ENCODE results near the gene TCERG1L. TPM values are rescaled to one million over a fixed set of nuclear protein-coding genes. Genes with fewer than 3 reads are reported as not detected.

TCERG1L gene
- total RNA-seq, 1 donor from 2014 or later: not detected

DNA sequence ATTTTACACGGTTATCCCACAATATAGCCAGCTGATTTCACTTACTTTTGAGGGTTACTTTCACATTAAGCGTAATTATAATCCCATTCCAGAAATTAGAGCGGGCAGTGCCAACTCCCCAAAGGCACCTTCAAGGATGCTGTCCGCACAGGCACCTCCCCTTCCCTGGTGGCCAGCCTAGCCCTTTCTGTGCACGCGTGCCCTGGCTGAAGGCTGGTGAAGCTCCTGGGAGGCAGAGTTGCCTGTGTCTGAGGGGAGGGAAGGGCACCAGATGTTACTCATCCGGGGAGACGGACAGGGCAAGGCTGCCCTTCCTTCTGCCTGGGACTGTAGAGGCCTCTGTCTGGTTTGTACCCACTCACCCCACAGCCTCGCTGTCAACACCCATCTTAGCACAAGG lies 198.4 kb downstream of the TCERG1L start:
- no peaks in the 10 kb centered on the region for H3K9me3 ChIP-seq
- no peaks in the 10 kb centered on the region for H3K36me3 ChIP-seq
- ATAC-seq: no peak
- H3K4me1 ChIP-seq: no peaks in the 10 kb centered on the region
- intact Hi-C loops (cut with DNase I): no loop called here
- TF ChIP-seq, protein P1, sequence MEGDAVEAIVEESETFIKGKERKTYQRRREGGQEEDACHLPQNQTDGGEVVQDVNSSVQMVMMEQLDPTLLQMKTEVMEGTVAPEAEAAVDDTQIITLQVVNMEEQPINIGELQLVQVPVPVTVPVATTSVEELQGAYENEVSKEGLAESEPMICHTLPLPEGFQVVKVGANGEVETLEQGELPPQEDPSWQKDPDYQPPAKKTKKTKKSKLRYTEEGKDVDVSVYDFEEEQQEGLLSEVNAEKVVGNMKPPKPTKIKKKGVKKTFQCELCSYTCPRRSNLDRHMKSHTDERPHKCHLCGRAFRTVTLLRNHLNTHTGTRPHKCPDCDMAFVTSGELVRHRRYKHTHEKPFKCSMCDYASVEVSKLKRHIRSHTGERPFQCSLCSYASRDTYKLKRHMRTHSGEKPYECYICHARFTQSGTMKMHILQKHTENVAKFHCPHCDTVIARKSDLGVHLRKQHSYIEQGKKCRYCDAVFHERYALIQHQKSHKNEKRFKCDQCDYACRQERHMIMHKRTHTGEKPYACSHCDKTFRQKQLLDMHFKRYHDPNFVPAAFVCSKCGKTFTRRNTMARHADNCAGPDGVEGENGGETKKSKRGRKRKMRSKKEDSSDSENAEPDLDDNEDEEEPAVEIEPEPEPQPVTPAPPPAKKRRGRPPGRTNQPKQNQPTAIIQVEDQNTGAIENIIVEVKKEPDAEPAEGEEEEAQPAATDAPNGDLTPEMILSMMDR (IDR thresholded peaks at IDR 0.05): no peak
- no peak overlapping the region for H3K27ac ChIP-seq
- no peak for DNase-seq
- no peaks in the 10 kb centered on the region for H3K27me3 ChIP-seq (ENCODE audit: low read depth)
- H3K4me3 ChIP-seq: no peak overlapping the region

DNA sequence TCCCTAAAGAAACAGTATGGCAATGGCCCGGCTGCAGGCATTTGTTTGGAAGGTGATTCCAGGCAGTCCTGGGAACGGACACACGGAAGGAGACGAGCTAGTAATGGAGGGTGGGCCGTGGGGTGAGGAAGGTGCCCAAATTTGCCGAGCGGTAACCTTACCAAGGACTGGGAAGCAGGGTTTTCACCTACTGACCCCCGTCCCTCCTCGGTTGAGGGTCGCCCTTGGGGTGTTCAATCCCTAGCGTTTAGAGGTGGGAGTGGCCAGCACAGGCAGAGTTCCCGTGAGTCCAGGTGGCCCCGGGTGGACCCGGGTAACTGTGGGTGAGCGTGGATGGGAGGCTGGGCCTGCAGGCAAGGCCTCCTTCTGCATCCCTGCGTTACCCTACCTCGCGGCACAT lies 198.8 kb downstream of the TCERG1L start:
- H3K27me3 ChIP-seq (ENCODE audit: low read depth): no peaks in the 10 kb centered on the region
- no peak overlapping the region for H3K4me3 ChIP-seq
- H3K9me3 ChIP-seq: no peaks in the 10 kb centered on the region
- TF ChIP-seq, protein P1 (IDR thresholded peaks at IDR 0.05): no peak
- peak; percentile 17 for DNase-seq
- H3K27ac ChIP-seq: no peak overlapping the region
- H3K36me3 ChIP-seq: no peaks in the 10 kb centered on the region
- ATAC-seq: no peak
- no peaks in the 10 kb centered on the region for H3K4me1 ChIP-seq
- intact Hi-C loops (cut with DNase I): no loop called here

DNA sequence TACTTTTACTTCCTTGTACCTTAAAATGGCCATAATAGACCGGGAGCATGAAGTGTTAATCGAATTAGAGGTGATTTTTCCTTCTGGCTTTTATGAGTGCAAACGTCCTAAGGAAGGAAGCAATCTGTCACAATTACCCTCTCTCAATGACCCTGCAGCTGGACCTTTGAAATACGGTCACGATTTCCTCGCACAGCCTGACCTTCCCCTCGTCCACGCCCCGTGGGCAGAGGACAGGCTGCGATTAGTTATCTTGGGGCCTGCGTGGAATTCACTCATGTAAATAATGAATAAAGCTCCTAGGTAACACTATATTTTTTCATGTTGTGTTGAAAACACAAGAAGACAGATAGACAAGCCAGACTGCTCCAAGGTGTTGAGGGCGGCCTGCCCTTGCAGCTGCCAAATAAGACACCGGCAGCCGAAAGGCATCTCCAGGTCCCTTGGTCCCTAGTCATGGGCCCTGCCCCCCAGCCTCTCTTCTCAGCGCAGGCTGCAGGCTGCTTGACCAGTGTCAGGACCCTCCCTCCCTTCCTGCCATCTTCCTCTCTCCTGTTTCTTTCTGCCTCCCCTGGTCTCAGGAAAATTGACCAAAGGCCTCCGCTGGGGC lies 199.9 kb downstream of the TCERG1L start:
- H3K4me3 ChIP-seq: no peak overlapping the region
- TF ChIP-seq, protein P1 (IDR thresholded peaks at IDR 0.05): no peak
- ATAC-seq: no peak
- no peaks in the 10 kb centered on the region for H3K4me1 ChIP-seq
- no peaks in the 10 kb centered on the region for H3K27me3 ChIP-seq (ENCODE audit: low read depth)
- intact Hi-C loops (cut with DNase I): no loop called here
- H3K36me3 ChIP-seq: no peaks in the 10 kb centered on the region
- no peak overlapping the region for H3K27ac ChIP-seq
- no peaks in the 10 kb centered on the region for H3K9me3 ChIP-seq
- peak; percentile 31 for DNase-seq

DNA sequence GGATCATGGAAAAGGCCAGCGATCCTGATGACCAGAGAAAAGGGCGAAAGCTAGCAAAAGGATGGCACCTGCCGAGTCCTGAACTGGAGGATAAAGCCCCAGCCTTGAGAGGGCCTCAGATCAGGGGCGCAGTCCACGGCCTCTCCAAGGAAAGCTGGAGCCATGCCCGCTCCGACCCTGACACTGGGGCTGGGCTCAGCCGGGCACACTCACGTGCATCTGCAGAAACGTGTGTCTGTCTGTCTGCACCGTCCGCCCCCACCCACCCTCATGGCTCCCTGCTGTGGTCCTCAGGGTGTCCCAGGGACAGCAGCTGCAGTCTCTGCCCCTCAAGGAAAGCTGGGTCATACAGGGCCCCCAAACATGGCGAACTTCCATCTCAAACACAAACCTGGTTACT lies 200.5 kb downstream of the TCERG1L start:
- Histone ChIP-seq H3K27ac (no peak overlapping the region), H3K4me3 (no peak overlapping the region), H3K27me3 (ENCODE audit: low read depth) (no peaks in the 10 kb centered on the region), H3K9me3 (no peaks in the 10 kb centered on the region), H3K36me3 (no peaks in the 10 kb centered on the region), H3K4me1 (no peaks in the 10 kb centered on the region)
- no peak for ATAC-seq
- intact Hi-C loops (cut with DNase I): no loop called here
- DNase-seq: no peak
- TF ChIP-seq, protein P1 (IDR thresholded peaks at IDR 0.05): no peak

DNA sequence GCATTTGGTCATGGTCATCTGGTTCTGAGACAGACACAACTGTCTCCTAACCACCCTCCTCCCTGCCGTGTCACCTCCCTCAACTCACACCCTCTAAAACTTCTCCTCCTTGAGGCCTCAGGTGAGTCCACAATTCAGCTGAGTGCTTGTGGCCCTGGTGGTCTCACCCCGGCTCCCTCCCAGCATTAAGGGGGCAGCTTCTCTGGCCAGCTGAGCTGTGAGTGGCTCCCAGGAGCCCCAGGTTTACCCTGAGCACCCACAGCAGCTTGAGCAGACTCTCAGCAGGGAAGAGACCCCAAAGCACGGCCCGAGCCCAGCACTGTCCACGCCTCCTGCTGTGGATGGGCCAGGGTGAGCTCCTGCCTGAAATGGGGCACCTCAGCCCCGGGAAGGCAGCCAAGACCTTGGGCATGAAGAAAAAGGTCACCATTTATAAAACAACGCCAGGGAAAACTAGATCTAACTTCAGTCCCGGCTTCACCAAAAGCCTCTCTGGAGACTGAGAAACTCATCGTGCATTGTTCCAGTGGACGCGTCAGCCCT lies 201.2 kb downstream of the TCERG1L start:
- DNase-seq: no peak
- no peak for ATAC-seq

More for the DNA sequence above, 201.2 kb downstream of the TCERG1L start:
- TF ChIP-seq, protein P1 (IDR thresholded peaks at IDR 0.05): no peak
- no peaks in the 10 kb centered on the region for H3K4me1 ChIP-seq
- H3K9me3 ChIP-seq: no peaks in the 10 kb centered on the region
- no peak overlapping the region for H3K27ac ChIP-seq
- H3K36me3 ChIP-seq: no peaks in the 10 kb centered on the region
- intact Hi-C loops (cut with DNase I): no loop called here
- no peaks in the 10 kb centered on the region for H3K27me3 ChIP-seq (ENCODE audit: low read depth)
- H3K4me3 ChIP-seq: no peak overlapping the region
